K562 (cell line): ENCODE results near the gene PKLR. TPM values are rescaled to one million over a fixed set of nuclear protein-coding genes. Genes with fewer than 3 reads are reported as not detected.

Experiments used
- ATF7 ChIP-seq: fragments of 450-650 bp; IDR thresholded peaks from 2 replicates; pipeline ENCODE4 v1.7.1; 2014; ENCODE audit warnings: mild to moderate bottlenecking, moderate library complexity
- DDX20 ChIP-seq: fragments of 450-650 bp; IDR thresholded peaks from 2 replicates; pipeline ENCODE4 v1.6.1; 2016; ENCODE audit warnings: missing genetic modification characterization, low read depth, mild to moderate bottlenecking, missing compliant biosample characterization, moderate library complexity
- GATAD2A ChIP-seq: fragments of 450-650 bp; IDR thresholded peaks from 2 replicates; pipeline ENCODE4 v1.6.1; 2017
- HMG20A ChIP-seq: fragments of 450-650 bp; formaldehyde crosslinking; conservative IDR thresholded peaks from 2 replicates; pipeline ENCODE4 v1.4.0; 2020; ENCODE audit warnings: mild to moderate bottlenecking, mixed read lengths
- HNRNPK ChIP-seq: fragments of 200-400 bp; formaldehyde crosslinking; IDR thresholded peaks from one replicate; pipeline ENCODE4 v1.6.1; 2018; ENCODE audit warnings: mild to moderate bottlenecking, low read depth, low read length; ENCODE audit not compliant: poor library complexity, severe bottlenecking
- JUNB ChIP-seq: fragments of 450-650 bp; formaldehyde crosslinking; conservative IDR thresholded peaks from 2 replicates; pipeline ENCODE4 v1.4.0; 2020; ENCODE audit warnings: mild to moderate bottlenecking
- MBD2 ChIP-seq: sonication (generic); IDR thresholded peaks from 2 replicates; pipeline ENCODE4 v1.6.1; 2016; ENCODE audit warnings: low read depth, borderline replicate concordance
- MITF ChIP-seq: IDR thresholded peaks from 2 replicates; pipeline ENCODE4 v1.6.1; 2014; ENCODE audit warnings: antibody characterized with exemption
- POLR2AphosphoS2 ChIP-seq: IDR thresholded peaks from 2 replicates; pipeline ENCODE4 v1.6.1; 2012; ENCODE audit warnings: low read length, improper control_type of control experiment
- PURB ChIP-seq: sonication (generic); formaldehyde crosslinking; IDR thresholded peaks from 2 replicates; pipeline ENCODE4 v1.9.0; 2021; ENCODE audit warnings: low read depth, mild to moderate bottlenecking, missing genetic modification reagents
- USF2 ChIP-seq: sonication (generic); formaldehyde crosslinking; IDR thresholded peaks from 2 replicates; pipeline ENCODE4 v1.5.0; 2020; ENCODE audit warnings: missing genetic modification reagents
- ZKSCAN1 ChIP-seq: fragments of 150-350 bp; IDR thresholded peaks from 2 replicates; pipeline ENCODE4 v1.6.1; 2016; ENCODE audit warnings: low read depth, low read length
- ZKSCAN8 ChIP-seq: fragments of 200-800 bp; sonication (Bioruptor generic); IDR thresholded peaks from 2 replicates; pipeline ENCODE4 v1.6.1; 2016; ENCODE audit warnings: missing genetic modification characterization, missing compliant biosample characterization
- ZNF143 ChIP-seq: sonication (generic); formaldehyde crosslinking; IDR thresholded peaks from 2 replicates; pipeline ENCODE4 v1.9.0; 2022; ENCODE audit warnings: mild to moderate bottlenecking, missing genetic modification reagents
- ZNF174 ChIP-seq: fragments of 250-450 bp; sonication (Bioruptor Pico); IDR thresholded peaks from 2 replicates; pipeline ENCODE4 v1.4.0; 2020; ENCODE audit warnings: mild to moderate bottlenecking
- ZNF232 ChIP-seq: sonication (generic); formaldehyde crosslinking; IDR thresholded peaks from 2 replicates; pipeline ENCODE4 v1.8.0; 2022; ENCODE audit warnings: mild to moderate bottlenecking, missing genetic modification reagents
- polyA plus RNA-seq, 8 experiments: library from polyadenylated mRNA; depleted of rRNA in 4 of 8; stranded (reverse) in 5 of 8; unstranded in 3 of 8; fragments of >200 nt; fragmentation: Nextera tagmentation in 2 of 8; fragmentation: Illumina TruSeq in 1 of 8; extraction: Ambion mirVana in 2 of 8; extraction: Trizol in 1 of 8; gene quantifications; 2 replicates each; pipeline versions ENCODE4 v1.2.1 to v1.2.3, GENCODE V29; 2011 to 2014; ENCODE audit warnings: inconsistent platforms in 1 of 8, missing spikeins in 1 of 8
- total RNA-seq, 7 experiments: library from RNA; depleted of rRNA in 6 of 7; stranded (reverse); fragments of >200 nt in 6 of 7; fragmentation: Illumina TruSeq in 2 of 7; extraction: Trizol in 2 of 7; gene quantifications; 2 replicates each; pipeline versions ENCODE4 v1.2.1 to v1.2.3, GENCODE V29; 2011 to 2021; ENCODE audit warnings: low replicate concordance in 1 of 7
- TF ChIP-seq, protein P1 (sequence below): fragments of 150-350 bp; conservative IDR thresholded peaks from 2 replicates; pipeline ENCODE4 v1.6.1; 2014; ENCODE audit warnings: low read length
- TF ChIP-seq, protein P2 (sequence below): fragments of 450-650 bp; formaldehyde crosslinking; IDR thresholded peaks from 2 replicates; pipeline ENCODE4 v1.4.0; 2020; ENCODE audit warnings: mild to moderate bottlenecking, moderate library complexity
- TF ChIP-seq, protein P3 (sequence below): sonication (generic); formaldehyde crosslinking; IDR thresholded peaks from 2 replicates; pipeline ENCODE4 v1.9.0; 2022; ENCODE audit warnings: mild to moderate bottlenecking, missing genetic modification reagents
- TF ChIP-seq, protein P4 (sequence below): fragments of 450-650 bp; formaldehyde crosslinking; IDR thresholded peaks from 2 replicates; pipeline ENCODE4 v1.4.0; 2020; ENCODE audit warnings: mild to moderate bottlenecking, moderate library complexity

PKLR gene
- total and polyA plus RNA-seq, 9 of the 15 experiments (the other 6 are each of a cell fraction or from before 2014, with no cell fraction given) = 10.7 to 78.4 (median 38.2) TPM

DNA sequence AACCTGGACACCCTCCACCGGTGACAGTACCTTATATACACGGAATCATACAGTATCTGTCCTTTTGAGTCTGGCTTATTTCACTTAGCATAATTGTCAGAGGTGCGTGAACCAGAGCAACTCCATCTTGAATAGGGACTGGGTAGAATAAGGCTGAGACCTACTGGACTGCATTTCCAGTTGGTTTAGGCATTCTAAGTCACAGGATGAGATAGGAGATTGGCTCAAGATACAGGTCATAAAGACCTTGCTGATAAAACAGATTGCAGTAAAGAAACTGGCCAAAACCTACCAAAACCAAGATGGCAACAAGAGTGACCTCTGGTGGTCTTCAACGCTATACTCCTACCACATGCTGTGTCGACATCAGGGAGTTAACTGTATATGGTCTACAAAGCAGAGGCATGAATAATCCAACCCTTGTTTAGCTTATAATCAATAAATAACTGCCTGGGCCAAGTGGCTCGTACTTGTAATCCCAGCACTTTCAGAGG is 6.1 kb upstream of the PKLR start (continued):
- TF ChIP-seq, protein P1, sequence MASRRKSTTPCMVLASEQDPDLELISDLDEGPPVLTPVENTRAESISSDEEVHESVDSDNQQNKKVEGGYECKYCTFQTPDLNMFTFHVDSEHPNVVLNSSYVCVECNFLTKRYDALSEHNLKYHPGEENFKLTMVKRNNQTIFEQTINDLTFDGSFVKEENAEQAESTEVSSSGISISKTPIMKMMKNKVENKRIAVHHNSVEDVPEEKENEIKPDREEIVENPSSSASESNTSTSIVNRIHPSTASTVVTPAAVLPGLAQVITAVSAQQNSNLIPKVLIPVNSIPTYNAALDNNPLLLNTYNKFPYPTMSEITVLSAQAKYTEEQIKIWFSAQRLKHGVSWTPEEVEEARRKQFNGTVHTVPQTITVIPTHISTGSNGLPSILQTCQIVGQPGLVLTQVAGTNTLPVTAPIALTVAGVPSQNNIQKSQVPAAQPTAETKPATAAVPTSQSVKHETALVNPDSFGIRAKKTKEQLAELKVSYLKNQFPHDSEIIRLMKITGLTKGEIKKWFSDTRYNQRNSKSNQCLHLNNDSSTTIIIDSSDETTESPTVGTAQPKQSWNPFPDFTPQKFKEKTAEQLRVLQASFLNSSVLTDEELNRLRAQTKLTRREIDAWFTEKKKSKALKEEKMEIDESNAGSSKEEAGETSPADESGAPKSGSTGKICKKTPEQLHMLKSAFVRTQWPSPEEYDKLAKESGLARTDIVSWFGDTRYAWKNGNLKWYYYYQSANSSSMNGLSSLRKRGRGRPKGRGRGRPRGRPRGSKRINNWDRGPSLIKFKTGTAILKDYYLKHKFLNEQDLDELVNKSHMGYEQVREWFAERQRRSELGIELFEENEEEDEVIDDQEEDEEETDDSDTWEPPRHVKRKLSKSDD = no peak
- TF ChIP-seq, protein P2, sequence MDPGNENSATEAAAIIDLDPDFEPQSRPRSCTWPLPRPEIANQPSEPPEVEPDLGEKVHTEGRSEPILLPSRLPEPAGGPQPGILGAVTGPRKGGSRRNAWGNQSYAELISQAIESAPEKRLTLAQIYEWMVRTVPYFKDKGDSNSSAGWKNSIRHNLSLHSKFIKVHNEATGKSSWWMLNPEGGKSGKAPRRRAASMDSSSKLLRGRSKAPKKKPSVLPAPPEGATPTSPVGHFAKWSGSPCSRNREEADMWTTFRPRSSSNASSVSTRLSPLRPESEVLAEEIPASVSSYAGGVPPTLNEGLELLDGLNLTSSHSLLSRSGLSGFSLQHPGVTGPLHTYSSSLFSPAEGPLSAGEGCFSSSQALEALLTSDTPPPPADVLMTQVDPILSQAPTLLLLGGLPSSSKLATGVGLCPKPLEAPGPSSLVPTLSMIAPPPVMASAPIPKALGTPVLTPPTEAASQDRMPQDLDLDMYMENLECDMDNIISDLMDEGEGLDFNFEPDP (CRISPR knock-in tag) = peak; percentile 91
- no peak for TF ChIP-seq USF2 (CRISPR knock-in tag)
- TF ChIP-seq ATF7 = no peak
- TF ChIP-seq, protein P3, sequence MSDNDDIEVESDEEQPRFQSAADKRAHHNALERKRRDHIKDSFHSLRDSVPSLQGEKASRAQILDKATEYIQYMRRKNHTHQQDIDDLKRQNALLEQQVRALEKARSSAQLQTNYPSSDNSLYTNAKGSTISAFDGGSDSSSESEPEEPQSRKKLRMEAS (CRISPR knock-in tag) = no peak
- no peak for TF ChIP-seq MBD2
- TF ChIP-seq, protein P4, sequence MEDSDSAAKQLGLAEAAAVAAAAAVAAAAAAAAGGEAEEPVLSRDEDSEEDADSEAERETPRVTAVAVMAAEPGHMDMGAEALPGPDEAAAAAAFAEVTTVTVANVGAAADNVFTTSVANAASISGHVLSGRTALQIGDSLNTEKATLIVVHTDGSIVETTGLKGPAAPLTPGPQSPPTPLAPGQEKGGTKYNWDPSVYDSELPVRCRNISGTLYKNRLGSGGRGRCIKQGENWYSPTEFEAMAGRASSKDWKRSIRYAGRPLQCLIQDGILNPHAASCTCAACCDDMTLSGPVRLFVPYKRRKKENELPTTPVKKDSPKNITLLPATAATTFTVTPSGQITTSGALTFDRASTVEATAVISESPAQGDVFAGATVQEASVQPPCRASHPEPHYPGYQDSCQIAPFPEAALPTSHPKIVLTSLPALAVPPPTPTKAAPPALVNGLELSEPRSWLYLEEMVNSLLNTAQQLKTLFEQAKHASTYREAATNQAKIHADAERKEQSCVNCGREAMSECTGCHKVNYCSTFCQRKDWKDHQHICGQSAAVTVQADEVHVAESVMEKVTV = peak; percentile 16; the same call in 1 of the 2 replicates
- TF ChIP-seq ZKSCAN8 (CRISPR knock-in tag) = peak; percentile 85
- no peak for TF ChIP-seq PURB (CRISPR knock-in tag)
- TF ChIP-seq GATAD2A = peak; percentile 97
- no peak for TF ChIP-seq ZNF143
- peak; percentile 56; the same call in 1 of the 2 replicates for TF ChIP-seq MITF
- TF ChIP-seq DDX20 (tag) = peak; percentile 96
- no peak for TF ChIP-seq POLR2AphosphoS2
- TF ChIP-seq ZNF232 (CRISPR knock-in tag) = no peak
- no peak for TF ChIP-seq HNRNPK
- TF ChIP-seq JUNB (CRISPR knock-in tag) = peak; percentile 42; the same call in 1 of the 2 replicates
- TF ChIP-seq HMG20A (CRISPR knock-in tag) = 0 out of 2 replicates have a peak, but pooled peaks have one; percentile 41
- TF ChIP-seq ZNF174 (CRISPR knock-in tag) = peak; percentile 88; the same call in 1 of the 2 replicates
- 0 out of 2 replicates have a peak, but pooled peaks have one; percentile 35 for TF ChIP-seq ZKSCAN1
